Left ventricle myocardium inferior (tissue), 1 donor: Measurements from ENCODE around the gene TRAPPC11. TPM values are rescaled to one million over a fixed set of nuclear protein-coding genes. Genes with fewer than 3 reads are reported as not detected.

ENCODE experiments used
- DNase-seq: peaks from one replicate; pipeline ENCODE4 v3.0.0-alpha.2; 2020
- H3K27ac ChIP-seq: fragments of 200-600 bp; replicated peaks from 2 replicates; pipeline ENCODE4 v1.8.0; 2021
- H3K27me3 ChIP-seq: fragments of 200-600 bp; 2 replicates; pipeline ENCODE4 v1.8.0; 2021; ENCODE audit warnings: low read depth
- H3K36me3 ChIP-seq: fragments of 200-600 bp; 2 replicates; pipeline ENCODE4 v1.8.0; 2021
- H3K4me1 ChIP-seq: fragments of 200-600 bp; 2 replicates; pipeline ENCODE4 v1.8.0; 2021
- H3K4me3 ChIP-seq: fragments of 200-600 bp; 2 replicates; pipeline ENCODE4 v1.8.0; 2021; ENCODE audit warnings: mild to moderate bottlenecking, moderate library complexity
- H3K9me3 ChIP-seq: fragments of 200-600 bp; replicated peaks from 2 replicates; pipeline ENCODE4 v1.8.0; 2021
- CTCF ChIP-seq: fragments of 200-600 bp; IDR thresholded peaks from 2 replicates; pipeline ENCODE4 v1.8.0; 2021; ENCODE audit warnings: antibody characterized with exemption, mild to moderate bottlenecking, borderline replicate concordance
- intact Hi-C: fragments of 100-400 bp; cut with micrococcal nuclease; formaldehyde crosslinking; loops from one replicate; pipeline ENCODE4 v1.11.0; 2022
- total RNA-seq: library from RNA; stranded (reverse); fragmentation: NEBNext Ultra II Directional; extraction: Animal tissue kit (Norgen Biotek cat#: 25700); gene quantifications from one replicate; pipeline ENCODE4 v1.2.1, GENCODE V29; 2021
- donor health status: DM: no; HTN: yes; CAD: no; lungs with severe emphysema.

TRAPPC11 gene
- total RNA-seq, 1 donor from 2014 or later, result 20.5 TPM

GRCh38 chr4:183670251-183670650 is 11.2 kb downstream of the TRAPPC11 start:
- Histone ChIP-seq H3K4me3 (no peak overlapping the region), H3K9me3 (no peaks in the 10 kb centered on the region), H3K4me1 (no peaks in the 10 kb centered on the region), H3K27me3 (no peaks in the 10 kb centered on the region), H3K27ac (no peak overlapping the region), H3K36me3 (peaks cover 67% of the 10 kb centered on the region)
- TF ChIP-seq CTCF, result no peak
- intact Hi-C loops, result no loop called here
- DNase-seq, result no peak

GRCh38 chr4:183670960-183671555 is 12.0 kb downstream of the TRAPPC11 start:
- intact Hi-C loops, result no loop called here
- Histone ChIP-seq H3K27me3 (no peaks in the 10 kb centered on the region), H3K9me3 (no peaks in the 10 kb centered on the region), H3K4me1 (no peaks in the 10 kb centered on the region), H3K27ac (no peak overlapping the region), H3K4me3 (no peak overlapping the region), H3K36me3 (peaks cover 67% of the 10 kb centered on the region)
- no peak for TF ChIP-seq CTCF
- DNase-seq, result no peak

GRCh38 chr4:183674153-183674552 is 15.1 kb downstream of the TRAPPC11 start:
- DNase-seq, result no peak

GRCh38 chr4:183675625-183676024 is 16.5 kb downstream of the TRAPPC11 start:
- H3K36me3 ChIP-seq, result peaks cover 65% of the 10 kb centered on the region
- H3K4me1 ChIP-seq, result no peaks in the 10 kb centered on the region
- no peak for DNase-seq
- intact Hi-C loops, result no loop called here
- no peaks in the 10 kb centered on the region for H3K27me3 ChIP-seq
- no peak for TF ChIP-seq CTCF
- no peak overlapping the region for H3K27ac ChIP-seq
- H3K9me3 ChIP-seq, result no peaks in the 10 kb centered on the region
- no peak overlapping the region for H3K4me3 ChIP-seq

More at GRCh38 chr4:183674153-183674552, 15.1 kb downstream of the TRAPPC11 start:
- H3K36me3 ChIP-seq, result peaks cover 65% of the 10 kb centered on the region
- H3K27ac ChIP-seq, result no peak overlapping the region
- H3K9me3 ChIP-seq, result no peaks in the 10 kb centered on the region
- TF ChIP-seq CTCF, result no peak
- intact Hi-C loops, result no loop called here
- no peak overlapping the region for H3K4me3 ChIP-seq
- no peaks in the 10 kb centered on the region for H3K27me3 ChIP-seq
- H3K4me1 ChIP-seq, result no peaks in the 10 kb centered on the region

DNA sequence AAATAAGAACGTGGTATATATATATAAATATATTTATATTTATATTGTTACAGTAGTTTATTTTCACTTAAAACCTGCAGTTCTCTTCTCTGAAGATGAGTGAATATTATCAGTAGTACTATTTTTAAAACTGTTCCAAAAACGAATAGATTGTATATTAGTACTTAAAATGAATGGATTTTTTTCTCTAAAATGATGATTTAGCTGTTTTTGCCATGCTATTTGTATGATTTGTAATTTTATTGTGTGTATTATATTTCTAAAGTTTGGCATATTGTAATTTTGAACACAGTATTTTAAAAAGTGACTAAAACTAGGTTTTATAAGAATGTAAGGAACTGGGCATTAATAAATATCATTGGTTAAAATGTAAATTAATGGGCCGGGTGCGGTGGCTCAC is 22.0 kb downstream of the TRAPPC11 start:
- peaks cover 83% of the 10 kb centered on the region for H3K36me3 ChIP-seq

More for the DNA sequence above, 22.0 kb downstream of the TRAPPC11 start:
- intact Hi-C loops, result no loop called here
- H3K27me3 ChIP-seq, result no peaks in the 10 kb centered on the region
- no peak for TF ChIP-seq CTCF
- H3K27ac ChIP-seq, result no peak overlapping the region
- no peak for DNase-seq
- no peaks in the 10 kb centered on the region for H3K9me3 ChIP-seq
- no peaks in the 10 kb centered on the region for H3K4me1 ChIP-seq
- no peak overlapping the region for H3K4me3 ChIP-seq
